Stimulated activated CD4-positive, alpha-beta T cell treated with anti-CD3 and anti-CD28 coated beads, Interleukin-2, amount 100 ng/mL, for 24 hours (primary cell): Measurements from ENCODE around the gene KIFAP3.
"Not testable (repeated sequence)": the region's sequence is repeated elsewhere in the genome, so short reads cannot be mapped to it uniquely, and the experiment has no call there.

ENCODE experiments used
- DNase-seq, 2 donors: peaks; one replicate each; pipeline ENCODE4 v3.0.0-alpha.2; 2020

The KIFAP3 gene

GRCh38 chr1:170074250-170075157 is at the start of gene KIFAP3:
KIFAP3 (minus strand) TSS chr1:170074695; CDS start chr1:170074467, 228 bp downstream.
- DNase-seq: peak; percentile 95

GRCh38 chr1:170122366-170122765 is 47.9 kb upstream of the KIFAP3 start:
- DNase-seq: no peak

GRCh38 chr1:170114906-170115305 is 40.4 kb upstream of the KIFAP3 start:
- no peak for DNase-seq

- DNase-seq: not testable (repeated sequence)
Measured at GRCh38 chr1:170113140-170113539, 38.6 kb upstream of the KIFAP3 start.

GRCh38 chr1:170097449-170097948 is 23.0 kb upstream of the KIFAP3 start:
- DNase-seq: no peak

GRCh38 chr1:170096806-170097340 is 22.4 kb upstream of the KIFAP3 start:
- no peak for DNase-seq

- DNase-seq: no peak
Measured at GRCh38 chr1:170095976-170096748, 21.7 kb upstream of the KIFAP3 start.

GRCh38 chr1:170094697-170095616 is 20.5 kb upstream of the KIFAP3 start:
- not testable (repeated sequence) for DNase-seq

- no peak for DNase-seq
Measured at GRCh38 chr1:170086399-170087032, 12.0 kb upstream of the KIFAP3 start.

- DNase-seq: no peak
Measured at GRCh38 chr1:170085091-170085490, 10.6 kb upstream of the KIFAP3 start.

- no peak for DNase-seq
Measured at GRCh38 chr1:170078610-170079189, 4.2 kb upstream of the KIFAP3 start.

- no peak for DNase-seq
Measured at GRCh38 chr1:170077926-170078325, 3.4 kb upstream of the KIFAP3 start.

GRCh38 chr1:170076952-170077351 is 2.5 kb upstream of the KIFAP3 start:
- not testable (repeated sequence) for DNase-seq

- DNase-seq: no peak
Measured at GRCh38 chr1:170076199-170076598, 1.7 kb upstream of the KIFAP3 start.

- no peak for DNase-seq
Measured at GRCh38 chr1:170075186-170075585, 691 bp upstream of the KIFAP3 start.

- no peak for DNase-seq
Measured at GRCh38 chr1:170073893-170074249, 624 bp downstream of the KIFAP3 start.

GRCh38 chr1:170071378-170071777 is 3.1 kb downstream of the KIFAP3 start:
- no peak for DNase-seq

GRCh38 chr1:170068923-170069322 is 5.6 kb downstream of the KIFAP3 start:
- DNase-seq: no peak

- DNase-seq: no peak
Measured at GRCh38 chr1:170067253-170067819, 7.2 kb downstream of the KIFAP3 start.

- DNase-seq: no peak
Measured at GRCh38 chr1:170064821-170065220, 9.7 kb downstream of the KIFAP3 start.
